ENCODE measurements around the gene MCTP1.

- TF ChIP-seq, protein P1, sequence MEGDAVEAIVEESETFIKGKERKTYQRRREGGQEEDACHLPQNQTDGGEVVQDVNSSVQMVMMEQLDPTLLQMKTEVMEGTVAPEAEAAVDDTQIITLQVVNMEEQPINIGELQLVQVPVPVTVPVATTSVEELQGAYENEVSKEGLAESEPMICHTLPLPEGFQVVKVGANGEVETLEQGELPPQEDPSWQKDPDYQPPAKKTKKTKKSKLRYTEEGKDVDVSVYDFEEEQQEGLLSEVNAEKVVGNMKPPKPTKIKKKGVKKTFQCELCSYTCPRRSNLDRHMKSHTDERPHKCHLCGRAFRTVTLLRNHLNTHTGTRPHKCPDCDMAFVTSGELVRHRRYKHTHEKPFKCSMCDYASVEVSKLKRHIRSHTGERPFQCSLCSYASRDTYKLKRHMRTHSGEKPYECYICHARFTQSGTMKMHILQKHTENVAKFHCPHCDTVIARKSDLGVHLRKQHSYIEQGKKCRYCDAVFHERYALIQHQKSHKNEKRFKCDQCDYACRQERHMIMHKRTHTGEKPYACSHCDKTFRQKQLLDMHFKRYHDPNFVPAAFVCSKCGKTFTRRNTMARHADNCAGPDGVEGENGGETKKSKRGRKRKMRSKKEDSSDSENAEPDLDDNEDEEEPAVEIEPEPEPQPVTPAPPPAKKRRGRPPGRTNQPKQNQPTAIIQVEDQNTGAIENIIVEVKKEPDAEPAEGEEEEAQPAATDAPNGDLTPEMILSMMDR (IDR thresholded peaks at IDR 0.05) = no peak
- TF ChIP-seq EP300 (IDR thresholded peaks at IDR 0.05) = no peak
- no peak for TF ChIP-seq POLR2A (IDR thresholded peaks at IDR 0.05)
Observed at GRCh38 chr5:95262933-95263660, 21.8 kb downstream of the MCTP1 start.

Measured in tibial nerve (tissue), 4 donors.